ENCODE data around the gene BCORL1. TPM values are rescaled to one million over a fixed set of nuclear protein-coding genes. Genes with fewer than 3 reads are reported as not detected.

The BCORL1 gene
- total RNA-seq, 4 donors from 2014 or later: 7.4 to 16.5 (median 11.5) TPM

DNA sequence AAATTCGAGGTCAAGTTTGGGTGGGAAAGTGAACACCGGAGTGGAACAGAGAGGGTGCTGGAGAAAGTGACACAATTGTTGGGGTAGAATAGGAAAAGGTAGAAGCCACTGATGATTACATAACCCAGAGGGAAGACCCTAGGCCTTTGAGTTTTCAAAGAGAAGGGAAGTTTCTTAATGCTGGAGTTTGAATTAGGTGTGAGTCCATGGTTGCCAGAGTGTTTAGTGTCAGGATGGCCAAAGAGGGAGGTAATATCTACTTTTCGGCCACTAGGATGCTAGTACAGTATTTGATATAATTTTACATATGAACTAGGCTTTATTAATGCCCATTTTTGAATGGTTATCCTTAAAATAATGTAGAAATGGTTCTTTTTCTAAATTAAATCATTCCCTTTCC is 5.4 kb downstream of the BCORL1 start:
- H3K4me3 ChIP-seq: no peak overlapping the region
- no peaks in the 10 kb centered on the region for H3K9me3 ChIP-seq
- H3K27me3 ChIP-seq: no peaks in the 10 kb centered on the region
- TF ChIP-seq, protein P1, sequence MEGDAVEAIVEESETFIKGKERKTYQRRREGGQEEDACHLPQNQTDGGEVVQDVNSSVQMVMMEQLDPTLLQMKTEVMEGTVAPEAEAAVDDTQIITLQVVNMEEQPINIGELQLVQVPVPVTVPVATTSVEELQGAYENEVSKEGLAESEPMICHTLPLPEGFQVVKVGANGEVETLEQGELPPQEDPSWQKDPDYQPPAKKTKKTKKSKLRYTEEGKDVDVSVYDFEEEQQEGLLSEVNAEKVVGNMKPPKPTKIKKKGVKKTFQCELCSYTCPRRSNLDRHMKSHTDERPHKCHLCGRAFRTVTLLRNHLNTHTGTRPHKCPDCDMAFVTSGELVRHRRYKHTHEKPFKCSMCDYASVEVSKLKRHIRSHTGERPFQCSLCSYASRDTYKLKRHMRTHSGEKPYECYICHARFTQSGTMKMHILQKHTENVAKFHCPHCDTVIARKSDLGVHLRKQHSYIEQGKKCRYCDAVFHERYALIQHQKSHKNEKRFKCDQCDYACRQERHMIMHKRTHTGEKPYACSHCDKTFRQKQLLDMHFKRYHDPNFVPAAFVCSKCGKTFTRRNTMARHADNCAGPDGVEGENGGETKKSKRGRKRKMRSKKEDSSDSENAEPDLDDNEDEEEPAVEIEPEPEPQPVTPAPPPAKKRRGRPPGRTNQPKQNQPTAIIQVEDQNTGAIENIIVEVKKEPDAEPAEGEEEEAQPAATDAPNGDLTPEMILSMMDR (IDR thresholded peaks at IDR 0.05): no peak
- TF ChIP-seq POLR2A (IDR thresholded peaks at IDR 0.05): no peak
- no peak for DNase-seq
- H3K4me1 ChIP-seq: no peaks in the 10 kb centered on the region
- no peak overlapping the region for H3K27ac ChIP-seq
- H3K36me3 ChIP-seq: no peaks in the 10 kb centered on the region

DNA sequence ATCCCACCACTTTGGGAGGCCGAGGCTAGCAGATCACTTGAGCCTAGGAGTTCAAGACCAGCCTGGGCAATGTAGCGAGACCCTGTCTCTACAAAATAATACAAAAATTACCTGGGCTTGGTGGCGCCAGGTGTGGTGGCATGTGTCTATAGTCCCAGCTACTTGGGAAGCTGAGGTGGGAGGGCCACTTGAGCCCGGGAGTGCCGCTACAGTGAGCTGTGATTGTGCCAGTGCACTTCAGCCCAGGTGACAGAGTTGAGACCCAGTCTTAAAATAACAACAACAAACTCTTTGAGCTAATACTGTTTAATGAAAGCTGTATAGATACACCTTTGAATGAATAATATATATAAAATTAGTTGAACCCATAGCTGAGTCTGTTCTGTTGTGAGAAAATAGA is 9.7 kb downstream of the BCORL1 start:
- no peaks in the 10 kb centered on the region for H3K4me1 ChIP-seq

DNA sequence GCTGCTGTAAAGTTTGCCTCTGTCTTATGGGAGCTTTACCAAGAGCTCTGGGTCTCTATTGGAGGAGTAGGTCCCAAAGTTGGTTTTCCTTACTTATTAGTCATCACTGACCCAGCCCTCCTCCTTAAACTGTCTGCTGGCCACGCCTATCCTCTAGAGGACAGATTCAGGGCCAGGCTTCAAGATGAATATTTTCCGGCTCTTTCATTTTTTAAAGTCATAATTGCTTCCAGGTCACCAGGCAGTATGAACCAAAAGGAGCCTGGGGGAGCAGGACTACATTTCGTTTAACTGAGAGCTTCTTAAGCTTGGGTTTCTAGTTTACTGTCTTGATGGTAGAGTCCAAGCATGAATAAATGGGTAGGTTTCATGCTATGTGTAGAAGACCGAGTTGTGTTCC is 13.7 kb downstream of the BCORL1 start:
- H3K27me3 ChIP-seq: no peaks in the 10 kb centered on the region
- DNase-seq: no peak
- H3K9me3 ChIP-seq: no peaks in the 10 kb centered on the region
- no peak overlapping the region for H3K27ac ChIP-seq
- H3K36me3 ChIP-seq: no peaks in the 10 kb centered on the region
- no peaks in the 10 kb centered on the region for H3K4me1 ChIP-seq
- TF ChIP-seq, protein P1 (IDR thresholded peaks at IDR 0.05): no peak
- no peak for TF ChIP-seq POLR2A (IDR thresholded peaks at IDR 0.05)
- no peak overlapping the region for H3K4me3 ChIP-seq

More for the DNA sequence above, 9.7 kb downstream of the BCORL1 start:
- Histone ChIP-seq H3K4me3 (no peak overlapping the region), H3K27me3 (no peaks in the 10 kb centered on the region), H3K36me3 (no peaks in the 10 kb centered on the region), H3K9me3 (no peaks in the 10 kb centered on the region), H3K27ac (no peak overlapping the region)
- DNase-seq: no peak
- no peak for TF ChIP-seq POLR2A (IDR thresholded peaks at IDR 0.05)
- TF ChIP-seq, protein P1 (IDR thresholded peaks at IDR 0.05): no peak

DNA sequence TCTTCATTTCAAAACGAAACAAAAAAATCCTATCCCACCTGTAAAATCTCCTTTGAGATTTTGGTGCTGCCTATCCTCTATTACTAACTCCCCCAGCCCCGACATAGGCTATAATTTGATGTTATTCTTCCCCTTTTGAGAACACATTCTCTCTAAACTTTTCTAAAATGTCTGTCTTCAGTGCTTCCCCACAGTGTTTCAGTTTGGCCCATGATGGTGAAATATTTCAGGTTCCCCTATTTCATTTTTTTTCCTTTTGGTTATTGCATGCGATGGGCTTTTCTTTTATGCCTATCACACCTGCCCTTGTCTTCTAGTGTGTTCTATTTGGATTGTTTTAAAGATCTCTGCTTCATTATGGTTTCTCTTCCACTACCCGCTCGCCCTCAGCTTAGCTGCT is 14.7 kb downstream of the BCORL1 start:
- no peak for DNase-seq
- no peaks in the 10 kb centered on the region for H3K36me3 ChIP-seq
- TF ChIP-seq POLR2A (IDR thresholded peaks at IDR 0.05): no peak
- TF ChIP-seq, protein P1 (IDR thresholded peaks at IDR 0.05): no peak
- no peaks in the 10 kb centered on the region for H3K4me1 ChIP-seq
- no peak overlapping the region for H3K4me3 ChIP-seq
- H3K27me3 ChIP-seq: no peaks in the 10 kb centered on the region
- no peak overlapping the region for H3K27ac ChIP-seq
- no peaks in the 10 kb centered on the region for H3K9me3 ChIP-seq

DNA sequence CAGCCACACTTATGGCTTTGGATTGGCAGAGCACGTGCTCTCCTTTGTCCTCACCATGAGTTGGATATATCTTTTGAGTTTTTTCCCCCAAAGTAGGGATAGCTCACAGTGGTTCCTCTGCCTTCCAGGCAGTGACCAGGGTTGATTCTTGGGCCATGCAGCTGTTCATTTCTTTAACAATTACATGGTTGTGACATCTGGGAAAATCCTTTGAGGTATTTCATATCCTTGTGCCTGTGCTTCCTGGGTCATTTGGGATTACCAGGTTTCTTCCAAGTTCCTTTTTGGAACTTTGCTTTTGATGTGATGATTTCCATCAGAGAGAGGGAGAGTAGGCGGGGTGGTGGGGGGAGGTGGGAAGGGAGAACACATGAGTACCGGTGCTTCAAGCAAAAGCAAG is 15.6 kb downstream of the BCORL1 start:
- DNase-seq: no peak
- no peak overlapping the region for H3K4me3 ChIP-seq
- no peaks in the 10 kb centered on the region for H3K36me3 ChIP-seq
- H3K27ac ChIP-seq: no peak overlapping the region
- TF ChIP-seq, protein P1 (IDR thresholded peaks at IDR 0.05): no peak
- no peaks in the 10 kb centered on the region for H3K4me1 ChIP-seq
- no peaks in the 10 kb centered on the region for H3K9me3 ChIP-seq
- no peaks in the 10 kb centered on the region for H3K27me3 ChIP-seq

DNA sequence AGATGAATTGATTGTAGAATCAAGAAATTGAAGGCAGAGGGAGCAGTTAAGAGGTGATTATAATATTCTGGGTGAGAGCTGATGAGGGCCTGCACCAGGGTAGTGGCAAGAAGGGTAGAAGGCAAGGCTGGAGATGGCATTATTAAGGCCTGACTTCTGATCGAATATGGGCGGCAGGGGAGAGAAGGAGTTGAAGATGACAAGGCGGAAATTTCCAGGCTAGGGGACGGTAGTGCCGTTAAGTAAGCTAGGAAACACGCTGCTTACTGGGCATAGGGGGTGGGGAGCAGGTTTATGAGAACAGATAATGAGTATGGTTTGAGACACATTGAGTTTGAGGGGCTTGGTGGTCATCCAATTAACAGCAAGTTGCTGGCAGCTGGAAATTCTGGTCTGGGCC is 19.5 kb downstream of the BCORL1 start:
- no peaks in the 10 kb centered on the region for H3K27me3 ChIP-seq
- no peak overlapping the region for H3K4me3 ChIP-seq
- H3K4me1 ChIP-seq: no peaks in the 10 kb centered on the region
- no peak for DNase-seq
- H3K36me3 ChIP-seq: peaks cover 0 to 8% (median 0%) of the 10 kb centered on the region in 3 donors
- no peak overlapping the region for H3K27ac ChIP-seq
- no peaks in the 10 kb centered on the region for H3K9me3 ChIP-seq
- TF ChIP-seq, protein P1 (IDR thresholded peaks at IDR 0.05): no peak
- TF ChIP-seq POLR2A (IDR thresholded peaks at IDR 0.05): no peak

Data from Peyer's patch (tissue), 4 donors.